Measurements from ENCODE around the gene KCNH3. TPM values are rescaled to one million over a fixed set of nuclear protein-coding genes. Genes with fewer than 3 reads are reported as not detected.

The KCNH3 gene
- total and polyA plus RNA-seq, 2 of the 8 experiments (the other 6 are each of a cell fraction or from before 2014, with no cell fraction given): 0.24 to 0.50 TPM

GRCh38 chr12:49489720-49490119, 49.1 kb upstream of the KCNH3 start (continued):
- TF ChIP-seq CTCF (IDR thresholded peaks at IDR 0.05; ENCODE audit: control extremely low read depth in 1 of 3, insufficient read depth in 1 of 3, low read depth in 1 of 3, low read length in 3 of 3) (no peak), POLR2A (IDR thresholded peaks at IDR 0.05; ENCODE audit: control extremely low read depth in 1 of 2, low read depth in 2 of 2, low read length in 2 of 2) (no peak), CHD7 (IDR thresholded peaks at IDR 0.05; ENCODE audit: insufficient replicate concordance, low read length) (no peak)

Data from H1 (cell line).